ENCODE data around the gene PAFAH1B2. TPM values are rescaled to one million over a fixed set of nuclear protein-coding genes. Genes with fewer than 3 reads are reported as not detected.

PAFAH1B2 gene
- total RNA-seq, 4 donors from 2014 or later = 50.3 to 82.3 (median 63.2) TPM

DNA sequence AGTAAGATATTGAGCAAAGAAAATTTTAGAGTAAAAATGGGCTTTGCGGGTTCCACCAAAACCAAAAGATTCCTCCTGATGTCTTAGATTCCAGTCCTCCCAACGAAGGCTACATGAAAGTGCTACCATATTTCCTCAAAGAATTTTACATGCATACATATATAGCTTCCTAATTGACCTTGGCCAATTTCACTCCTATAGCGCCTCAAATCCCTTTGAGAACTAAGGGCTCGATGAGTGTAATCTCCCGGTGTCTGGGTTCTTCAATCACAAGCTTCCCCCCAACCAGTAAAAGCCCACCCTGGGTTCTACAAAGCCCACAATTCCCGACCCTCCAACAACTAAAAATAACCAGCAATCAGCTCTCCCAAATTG is 47.1 kb upstream of the PAFAH1B2 start:
- Histone ChIP-seq H3K4me3 (peak overlapping the region; percentile 96 to 97), H3K36me3 (no peaks in the 10 kb centered on the region), H3K9me3 (no peaks in the 10 kb centered on the region), H3K4me1 (peaks cover 4 to 69% (median 13%) of the 10 kb centered on the region in 3 donors), H3K27me3 (no peaks in the 10 kb centered on the region), H3K27ac (peak overlapping the region; percentile 95 to 100 (median 98))
- 33 to 49% methylated on average over 5 to 6 of the region's 6 CpGs for WGBS, 2 donors (ENCODE audit: low coverage in 1 of 2)
- no peak for ATAC-seq
- TF ChIP-seq POLR2A (IDR thresholded peaks at IDR 0.05) (no peak), CTCF (IDR thresholded peaks at IDR 0.05) (no peak), POLR2AphosphoS5 (IDR thresholded peaks at IDR 0.05) (no peak), EP300 (IDR thresholded peaks at IDR 0.05) (no peak)

- peak; percentile 35 for ATAC-seq
- H3K36me3 ChIP-seq = no peaks in the 10 kb centered on the region
Observed at GRCh38 chr11:117097389-117098268, 46.5 kb upstream of the PAFAH1B2 start.

DNA sequence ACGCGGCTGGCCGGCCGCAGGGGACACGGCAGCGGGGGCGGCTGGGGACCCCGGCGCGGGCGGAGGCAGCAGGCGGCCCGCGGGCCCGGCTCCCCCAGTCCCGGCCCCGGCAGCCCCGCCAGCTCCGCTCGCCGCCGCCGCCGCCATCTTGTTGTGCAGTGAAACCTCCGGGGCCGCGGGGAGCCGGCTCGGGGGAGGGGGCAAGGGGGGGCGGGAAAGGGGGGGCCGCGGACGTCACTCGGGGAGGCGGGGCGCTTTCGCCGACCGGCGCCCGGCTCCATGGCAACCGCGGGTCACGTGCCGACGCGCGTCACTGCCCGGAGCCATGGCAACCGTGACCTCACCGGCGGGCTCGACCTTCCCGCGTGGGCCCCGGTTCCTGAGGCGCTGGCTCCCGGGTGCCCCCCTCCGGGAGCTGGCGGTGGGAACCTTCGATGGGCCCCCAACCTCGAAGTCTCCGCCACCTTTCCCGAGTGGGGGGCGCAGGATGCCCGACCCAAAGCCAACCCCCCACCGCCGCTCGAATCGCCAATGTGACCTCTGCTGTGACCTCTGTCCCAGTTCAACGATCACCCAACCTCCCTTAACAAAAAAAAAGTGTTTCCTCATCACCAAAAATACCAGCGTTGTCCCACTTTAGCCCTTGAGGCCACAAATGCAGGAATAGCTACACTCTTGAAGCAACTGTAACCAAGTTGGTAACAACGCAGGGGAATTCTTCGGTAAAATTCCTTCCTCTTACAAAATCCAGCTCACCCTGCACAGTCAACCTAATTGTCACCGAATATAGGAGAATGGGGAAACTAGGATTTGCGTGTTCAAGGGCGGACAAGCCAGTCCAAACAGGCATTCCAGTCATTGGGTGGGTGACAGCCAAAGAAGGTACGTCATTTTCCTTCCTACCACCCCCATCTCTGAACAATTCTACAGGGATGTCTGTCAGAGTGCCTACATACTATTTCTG is 45.5 kb upstream of the PAFAH1B2 start, which contains the start of gene SIK3:
Gene SIK3, minus strand, starts transcription at position 160 of the 964 bp plus-strand sequence. Its CDS starts 13 bp downstream, at position 147.
- Histone ChIP-seq H3K27me3 (no peaks in the 10 kb centered on the region), H3K9me3 (no peaks in the 10 kb centered on the region), H3K4me1 (peaks cover 4 to 53% (median 13%) of the 10 kb centered on the region in 3 donors), H3K27ac (peak within 1 kb of the TSS; percentile 95 to 100 (median 98)), H3K4me3 (peak within 1 kb of the TSS; percentile 96 to 97), H3K36me3 (no peaks in the 10 kb centered on the region)
- 8% methylated on average over 4 of the region's 78 CpGs; no CpG with 5 or more reads in 1 of the 2 donors for WGBS, 2 donors (ENCODE audit: low coverage in 1 of 2)
- TF ChIP-seq EP300 (IDR thresholded peaks at IDR 0.05) = peak; percentile 35
- peak; percentile 57 to 81 for TF ChIP-seq POLR2A (IDR thresholded peaks at IDR 0.05)
- peak in 3 of 4 experiments; percentile 14 to 76 (median 36) for TF ChIP-seq CTCF (IDR thresholded peaks at IDR 0.05)
- peak; percentile 90 for TF ChIP-seq POLR2AphosphoS5 (IDR thresholded peaks at IDR 0.05)
- ATAC-seq = peak; percentile 93

More at GRCh38 chr11:117097389-117098268, 46.5 kb upstream of the PAFAH1B2 start:
- Histone ChIP-seq H3K27me3 (no peaks in the 10 kb centered on the region), H3K9me3 (no peaks in the 10 kb centered on the region), H3K4me1 (peaks cover 4 to 63% (median 13%) of the 10 kb centered on the region in 3 donors), H3K27ac (peak overlapping the region; percentile 95 to 100 (median 98)), H3K4me3 (peak overlapping the region; percentile 96 to 97)
- WGBS, 2 donors (ENCODE audit: low coverage in 1 of 2) = 0 to 1% methylated on average over 17 to 19 of the region's 65 CpGs
- no peak for TF ChIP-seq POLR2A (IDR thresholded peaks at IDR 0.05)
- no peak for TF ChIP-seq EP300 (IDR thresholded peaks at IDR 0.05)
- no peak for TF ChIP-seq POLR2AphosphoS5 (IDR thresholded peaks at IDR 0.05)
- peak in 1 of 4 experiments; percentile 6 for TF ChIP-seq CTCF (IDR thresholded peaks at IDR 0.05)

GRCh38 chr11:117099696-117100095 is 44.4 kb upstream of the PAFAH1B2 start:
- H3K4me3 ChIP-seq = no peak overlapping the region
- no peak for ATAC-seq
- no CpG with 5 or more reads among the region's 2 CpGs for WGBS, 2 donors (ENCODE audit: low coverage in 1 of 2)
- no peaks in the 10 kb centered on the region for H3K9me3 ChIP-seq
- H3K27ac ChIP-seq = peak overlapping the region; percentile 94 to 100 (median 98)
- H3K4me1 ChIP-seq = peaks cover 2 to 42% (median 8%) of the 10 kb centered on the region in 3 donors
- H3K27me3 ChIP-seq = no peaks in the 10 kb centered on the region
- no peaks in the 10 kb centered on the region for H3K36me3 ChIP-seq
- TF ChIP-seq POLR2A (IDR thresholded peaks at IDR 0.05) (no peak), EP300 (IDR thresholded peaks at IDR 0.05) (no peak)

DNA sequence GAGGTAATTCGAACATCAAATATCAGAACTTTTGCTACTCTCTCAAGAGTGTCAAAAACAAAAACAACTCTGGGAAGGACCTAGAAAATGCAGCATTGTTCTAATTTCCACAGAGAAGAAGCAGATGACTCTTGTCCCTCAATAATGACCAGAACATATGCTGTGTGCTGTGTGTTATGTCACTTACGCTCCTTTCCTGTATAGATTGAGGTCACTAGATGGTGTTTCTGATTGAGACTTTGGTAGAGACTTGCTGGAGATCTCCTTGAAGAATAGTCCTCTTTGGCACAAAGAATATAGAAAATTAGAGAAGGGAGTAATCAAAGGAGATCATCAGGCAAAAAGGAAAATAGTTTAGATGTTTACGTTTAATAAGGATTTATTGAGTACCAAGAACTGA is 43.5 kb upstream of the PAFAH1B2 start:
- no peaks in the 10 kb centered on the region for H3K36me3 ChIP-seq
- H3K27me3 ChIP-seq = no peaks in the 10 kb centered on the region
- no peak overlapping the region for H3K4me3 ChIP-seq
- H3K4me1 ChIP-seq = peaks cover 0 to 33% (median 7%) of the 10 kb centered on the region in 3 donors
- no peak for ATAC-seq
- TF ChIP-seq POLR2A (IDR thresholded peaks at IDR 0.05) = no peak
- TF ChIP-seq POLR2AphosphoS5 (IDR thresholded peaks at IDR 0.05) = no peak
- TF ChIP-seq EP300 (IDR thresholded peaks at IDR 0.05) = no peak
- no peak for TF ChIP-seq CTCF (IDR thresholded peaks at IDR 0.05)
- 82 to 95% methylated on average over 2 to 3 of the region's 3 CpGs for WGBS, 2 donors (ENCODE audit: low coverage in 1 of 2)
- no peaks in the 10 kb centered on the region for H3K9me3 ChIP-seq
- H3K27ac ChIP-seq = peak overlapping the region in 1 of 4 donors; percentile 100

Measured in gastroesophageal sphincter (tissue), 4 donors.